ENCODE measurements around the gene NDUFA11. TPM values are rescaled to one million over a fixed set of nuclear protein-coding genes. Genes with fewer than 3 reads are reported as not detected.

NDUFA11 gene
- total RNA-seq, 1 experiment from 2014 or later = 143 TPM

- Mint-ChIP-seq H3K4me3 (ENCODE audit: low read depth, unreplicated experiment) (no peak overlapping the region), H3K9me3 (ENCODE audit: low read depth, unreplicated experiment) (no peaks in the 10 kb centered on the region), H3K36me3 (ENCODE audit: insufficient read depth, unreplicated experiment) (peaks cover 35% of the 10 kb centered on the region), H3K4me1 (ENCODE audit: low read depth, unreplicated experiment) (no peaks in the 10 kb centered on the region), H3K27ac (ENCODE audit: unreplicated experiment) (no peak overlapping the region), H3K27me3 (ENCODE audit: unreplicated experiment) (no peaks in the 10 kb centered on the region)
- no TSS peak for BruUV-seq (replicated peaks)
- no peak for DNase-seq
- TF ChIP-seq CTCF (IDR thresholded peaks at IDR 0.05; ENCODE audit: unreplicated experiment) = no peak
- intact Hi-C loops (cut with micrococcal nuclease; ENCODE audit: unreplicated experiment) = no loop called here
- CTCF ChIA-PET = interaction anchor here (0.7 kb wide), 1 partner anchor 125 kb away, joined by 3 read pairs; no protein-coding TSS in a partner anchor
These were observed 18.0 kb upstream of the NDUFA11 start for GRCh38 chr19:5921516-5922160.

GRCh38 chr19:5918463-5919079 is 15.0 kb upstream of the NDUFA11 start:
- intact Hi-C loops (cut with micrococcal nuclease; ENCODE audit: unreplicated experiment) = no loop called here
- no peaks in the 10 kb centered on the region for H3K27me3 Mint-ChIP-seq (ENCODE audit: unreplicated experiment)
- DNase-seq = no peak
- peaks cover 61% of the 10 kb centered on the region for H3K36me3 Mint-ChIP-seq (ENCODE audit: insufficient read depth, unreplicated experiment)
- no peaks in the 10 kb centered on the region for H3K9me3 Mint-ChIP-seq (ENCODE audit: low read depth, unreplicated experiment)
- no peak overlapping the region for H3K4me3 Mint-ChIP-seq (ENCODE audit: low read depth, unreplicated experiment)
- no peak overlapping the region for H3K27ac Mint-ChIP-seq (ENCODE audit: unreplicated experiment)
- H3K4me1 Mint-ChIP-seq (ENCODE audit: low read depth, unreplicated experiment) = no peaks in the 10 kb centered on the region
- CTCF ChIA-PET = interaction anchor here (0.6 kb wide), 1 partner anchor 103 kb away, joined by 5 read pairs; no protein-coding TSS in a partner anchor
- no peak for TF ChIP-seq CTCF (IDR thresholded peaks at IDR 0.05; ENCODE audit: unreplicated experiment)
- BruUV-seq (replicated peaks) = no TSS peak

- CTCF ChIA-PET = no interaction called here
These were observed 14.0 kb upstream of the NDUFA11 start for GRCh38 chr19:5917431-5918107.

More at GRCh38 chr19:5917431-5918107, 14.0 kb upstream of the NDUFA11 start:
- Mint-ChIP-seq H3K4me1 (ENCODE audit: low read depth, unreplicated experiment) (no peaks in the 10 kb centered on the region), H3K4me3 (ENCODE audit: low read depth, unreplicated experiment) (no peak overlapping the region), H3K36me3 (ENCODE audit: insufficient read depth, unreplicated experiment) (peaks cover 52% of the 10 kb centered on the region), H3K27me3 (ENCODE audit: unreplicated experiment) (no peaks in the 10 kb centered on the region), H3K9me3 (ENCODE audit: low read depth, unreplicated experiment) (no peaks in the 10 kb centered on the region), H3K27ac (ENCODE audit: unreplicated experiment) (no peak overlapping the region)
- no peak for DNase-seq
- no peak for TF ChIP-seq CTCF (IDR thresholded peaks at IDR 0.05; ENCODE audit: unreplicated experiment)
- intact Hi-C loops (cut with micrococcal nuclease; ENCODE audit: unreplicated experiment) = no loop called here
- no TSS peak for BruUV-seq (replicated peaks)

Measured in Calu3 (cell line).